Kidney epithelial cell (primary cell): ENCODE results near the gene PAXX. TPM values are rescaled to one million over a fixed set of nuclear protein-coding genes. Genes with fewer than 3 reads are reported as not detected.
"Not testable (repeated sequence)": the region's sequence is repeated elsewhere in the genome, so short reads cannot be mapped to it uniquely, and the experiment has no call there.

Experiments used
- DNase-seq: peaks from one replicate; pipeline ENCODE4 v3.0.0-alpha.2; 2010; ENCODE audit warnings: low read depth
- H3K27me3 ChIP-seq: 2 replicates; pipeline ENCODE4 v1.6.0; 2011; ENCODE audit warnings: low read length; ENCODE audit not compliant: control insufficient read depth, insufficient read depth
- H3K36me3 ChIP-seq: 2 replicates; pipeline ENCODE4 v1.5.1; 2011; ENCODE audit warnings: low read length; ENCODE audit not compliant: control insufficient read depth, insufficient read depth
- H3K4me3 ChIP-seq: 2 replicates; pipeline ENCODE4 v1.5.1; 2011; ENCODE audit warnings: low read depth, mild to moderate bottlenecking, control low read depth, low read length
- total RNA-seq: library from RNA; depleted of rRNA; stranded (reverse); fragments of >200 nt; gene quantifications from 2 replicates; pipeline ENCODE4 v1.2.3, GENCODE V29; 2015
- TF ChIP-seq, protein P1 (sequence below): IDR thresholded peaks from 2 replicates; pipeline ENCODE4 v1.5.1; 2011; ENCODE audit warnings: mild to moderate bottlenecking, moderate library complexity, low read length, control low read depth, inconsistent platforms; ENCODE audit not compliant: insufficient read depth, poor library complexity, severe bottlenecking

Gene PAXX
- total RNA-seq, 1 donor from 2014 or later: 46.8 TPM

DNA sequence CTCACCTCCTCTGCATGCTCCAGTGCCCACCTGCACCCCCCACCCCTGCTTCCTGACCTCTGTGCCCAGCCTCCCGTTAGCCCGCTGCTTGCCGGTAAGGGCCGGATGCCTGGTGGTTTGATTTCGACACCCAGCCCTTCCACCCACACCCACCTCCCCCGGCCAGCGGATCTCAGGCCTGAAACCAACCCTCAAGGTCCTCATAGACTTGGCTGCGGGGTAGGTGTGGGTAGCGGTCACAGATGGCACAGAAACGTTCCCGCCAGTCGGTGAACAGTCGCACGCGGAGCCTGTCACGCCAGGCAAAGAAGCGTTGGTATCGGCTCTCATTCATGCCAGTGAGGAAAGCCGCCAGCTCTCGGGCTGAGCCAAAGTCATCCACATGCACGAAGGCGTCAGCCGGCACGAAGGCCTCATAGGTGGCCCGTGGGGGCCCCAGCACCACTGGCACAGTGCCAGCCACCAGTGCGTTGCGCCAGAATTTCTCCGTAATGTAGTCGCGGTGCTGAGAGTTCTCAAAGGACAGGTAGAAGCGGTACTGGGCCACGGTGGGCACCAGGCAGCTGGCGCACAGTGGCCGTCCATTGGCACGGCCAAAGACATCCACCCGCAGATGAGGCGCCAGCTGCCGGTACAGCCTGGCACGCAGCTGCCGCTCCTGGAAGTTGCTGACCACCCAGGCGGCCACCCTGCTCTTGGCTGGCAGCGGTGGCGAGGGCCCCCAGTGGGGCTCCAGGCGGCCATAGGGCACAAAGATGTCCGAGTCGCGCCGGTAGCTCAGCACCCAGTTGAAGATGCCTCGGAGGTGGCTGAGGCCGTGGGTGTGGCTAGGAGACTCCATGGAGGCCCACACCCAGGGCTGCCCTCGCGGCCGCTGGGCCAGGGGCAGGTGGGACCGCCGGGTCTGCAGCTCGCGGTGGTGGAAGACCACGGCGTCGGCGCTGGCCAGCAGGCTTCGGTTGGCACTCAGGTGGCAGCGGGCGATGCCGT is 38.6 kb downstream of the PAXX start:
- TF ChIP-seq, protein P1, sequence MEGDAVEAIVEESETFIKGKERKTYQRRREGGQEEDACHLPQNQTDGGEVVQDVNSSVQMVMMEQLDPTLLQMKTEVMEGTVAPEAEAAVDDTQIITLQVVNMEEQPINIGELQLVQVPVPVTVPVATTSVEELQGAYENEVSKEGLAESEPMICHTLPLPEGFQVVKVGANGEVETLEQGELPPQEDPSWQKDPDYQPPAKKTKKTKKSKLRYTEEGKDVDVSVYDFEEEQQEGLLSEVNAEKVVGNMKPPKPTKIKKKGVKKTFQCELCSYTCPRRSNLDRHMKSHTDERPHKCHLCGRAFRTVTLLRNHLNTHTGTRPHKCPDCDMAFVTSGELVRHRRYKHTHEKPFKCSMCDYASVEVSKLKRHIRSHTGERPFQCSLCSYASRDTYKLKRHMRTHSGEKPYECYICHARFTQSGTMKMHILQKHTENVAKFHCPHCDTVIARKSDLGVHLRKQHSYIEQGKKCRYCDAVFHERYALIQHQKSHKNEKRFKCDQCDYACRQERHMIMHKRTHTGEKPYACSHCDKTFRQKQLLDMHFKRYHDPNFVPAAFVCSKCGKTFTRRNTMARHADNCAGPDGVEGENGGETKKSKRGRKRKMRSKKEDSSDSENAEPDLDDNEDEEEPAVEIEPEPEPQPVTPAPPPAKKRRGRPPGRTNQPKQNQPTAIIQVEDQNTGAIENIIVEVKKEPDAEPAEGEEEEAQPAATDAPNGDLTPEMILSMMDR: no peak
- DNase-seq: no peak
- Histone ChIP-seq H3K36me3 (no peaks in the 10 kb centered on the region), H3K27me3 (peaks cover 6% of the 10 kb centered on the region), H3K4me3 (no peak overlapping the region)

DNA sequence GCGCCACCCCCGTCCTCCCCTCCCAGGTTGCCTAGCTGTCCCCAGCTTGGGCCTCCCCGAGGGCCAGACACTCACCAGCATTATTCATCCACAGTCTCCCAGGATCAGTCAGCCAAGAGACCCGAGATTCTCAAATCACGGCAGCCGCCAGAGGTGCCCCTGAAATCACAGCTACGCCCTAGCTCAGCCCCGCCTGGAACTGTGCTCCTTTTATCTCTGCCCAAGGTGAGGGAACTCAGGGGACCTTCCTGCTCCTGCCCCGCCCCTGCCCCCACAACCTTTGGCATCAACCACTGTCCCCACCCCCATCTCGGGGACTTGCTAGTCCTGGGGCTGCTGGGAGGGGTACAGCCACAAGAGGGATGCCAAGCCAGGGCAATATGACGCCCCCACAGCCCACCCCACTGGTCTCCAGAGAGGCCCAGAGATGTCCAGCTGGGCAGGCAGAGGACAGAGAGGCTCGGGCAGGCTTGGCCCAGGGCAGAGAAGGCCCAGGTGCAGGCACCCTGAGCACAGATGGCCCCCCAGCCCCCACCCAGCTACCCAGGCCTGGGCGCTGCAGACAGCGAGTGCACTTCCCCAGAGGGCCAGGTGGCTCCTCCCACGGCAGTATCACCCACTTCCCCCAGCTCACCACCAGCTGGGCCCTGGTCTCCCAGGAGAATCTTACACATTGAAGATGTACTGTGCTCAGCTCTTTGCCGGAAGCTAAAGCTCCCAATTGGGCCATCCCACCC is 39.9 kb downstream of the PAXX start, which contains the start of gene FUT7:
Gene FUT7, minus strand, starts transcription at position 185 of the 737 bp plus-strand sequence. Its CDS starts 97 bp downstream, at position 88.
- TF ChIP-seq, protein P1: no peak
- no peaks in the 10 kb centered on the region for H3K36me3 ChIP-seq
- H3K4me3 ChIP-seq: no peak within 1 kb of the TSS
- no peak for DNase-seq
- H3K27me3 ChIP-seq: peaks cover 4% of the 10 kb centered on the region

DNA sequence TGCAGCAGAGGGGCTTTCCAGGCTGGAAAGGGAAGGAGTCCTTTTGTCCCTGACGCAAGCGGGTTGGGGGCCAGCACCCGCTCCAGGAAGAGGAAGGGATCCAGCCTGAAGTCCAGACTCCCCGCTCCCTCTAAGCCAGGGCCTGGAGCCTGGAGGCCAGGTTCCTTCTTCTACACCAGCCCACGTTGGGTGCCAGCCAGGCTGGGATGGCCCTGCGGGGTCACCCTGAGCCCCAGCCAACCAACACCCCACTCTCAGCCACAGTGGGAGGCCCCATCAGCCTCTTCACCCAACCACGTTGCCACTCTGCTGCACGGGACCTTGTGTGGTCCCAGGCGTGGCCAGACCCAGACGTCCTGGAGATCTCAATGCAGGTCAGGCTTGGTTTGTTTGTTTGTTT is 40.6 kb downstream of the PAXX start:
- Histone ChIP-seq H3K27me3 (peaks cover 4% of the 10 kb centered on the region), H3K4me3 (no peak overlapping the region), H3K36me3 (no peaks in the 10 kb centered on the region)
- TF ChIP-seq, protein P1: no peak
- no peak for DNase-seq

DNA sequence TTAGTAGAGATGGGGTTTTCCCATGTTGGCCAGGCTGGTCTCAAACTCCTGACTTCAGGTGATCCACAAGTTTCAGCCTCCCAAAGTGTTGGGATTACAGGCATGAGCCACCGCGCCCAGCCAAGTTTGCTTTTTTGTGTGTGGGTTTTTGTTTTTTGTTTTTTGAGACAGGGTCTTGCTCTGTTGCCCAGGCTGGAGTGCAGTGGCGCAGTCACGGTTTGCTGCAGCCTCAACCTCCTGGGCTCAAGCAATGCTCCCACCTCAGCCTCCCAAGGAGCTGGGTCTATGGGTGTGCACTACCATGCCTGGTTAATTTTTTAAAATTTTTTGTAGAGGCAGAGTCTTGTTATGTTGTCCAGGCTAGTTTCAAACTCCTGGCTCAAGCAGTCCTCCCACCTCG is 41.3 kb downstream of the PAXX start:
- not testable (repeated sequence) for H3K36me3 ChIP-seq, DNase-seq, H3K27me3 ChIP-seq, H3K4me3 ChIP-seq

DNA sequence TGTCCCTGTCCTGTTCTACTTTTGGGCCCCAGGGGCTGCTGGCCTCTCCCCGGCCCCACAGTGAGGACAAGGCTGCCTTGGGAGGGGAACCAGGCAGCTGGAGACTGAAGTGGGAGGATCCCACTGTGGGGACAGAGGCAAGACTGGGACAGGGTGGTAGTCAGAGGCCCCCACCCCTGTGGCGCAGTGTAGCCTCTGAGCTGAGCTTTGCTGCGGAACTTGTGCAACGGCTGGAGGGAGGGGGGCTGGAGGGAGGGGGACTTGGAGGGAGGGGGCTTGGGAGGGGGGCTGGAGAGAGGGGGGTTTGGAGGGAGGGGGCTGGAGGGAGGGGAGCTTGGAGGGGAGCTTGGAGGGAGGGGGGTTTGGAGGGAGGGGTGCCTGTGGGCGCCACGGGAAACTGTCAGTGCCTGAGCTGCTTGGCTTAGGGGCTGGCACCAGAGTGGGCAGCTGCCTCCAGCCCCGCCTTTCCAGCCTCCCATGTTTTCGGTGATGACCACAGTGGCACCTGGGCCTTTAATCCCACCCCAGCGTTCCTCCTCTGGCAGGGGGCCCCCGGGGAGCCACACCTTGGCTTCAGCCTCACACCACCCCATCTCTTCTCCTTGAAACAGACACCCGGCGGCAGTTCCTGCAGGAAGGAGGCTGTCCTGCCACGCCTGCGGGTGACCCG is 42.0 kb downstream of the PAXX start:
- TF ChIP-seq, protein P1: no peak
- Histone ChIP-seq H3K36me3 (no peaks in the 10 kb centered on the region), H3K27me3 (peaks cover 4% of the 10 kb centered on the region), H3K4me3 (no peak overlapping the region)
- no peak for DNase-seq
